PC-9 (cell line): ENCODE data around the gene IGSF8. TPM values are rescaled to one million over a fixed set of nuclear protein-coding genes. Genes with fewer than 3 reads are reported as not detected.

ENCODE experiments used
- BruUV-seq: library from RNA; stranded (reverse); fragments of 400-500 nt; replicated peaks from 2 replicates; lab custom pipeline; 2021; lab: Mats Ljungman, UMichigan
- CTCF ChIA-PET: fragments of 300-600 bp; sonication (Branson Sonifier 250); formaldehyde crosslinking; loops from one replicate; lab custom pipeline; 2022; ENCODE audit warnings: antibody characterized with exemption; lab: Charles Lee
- POLR2A ChIA-PET: fragments of 300-600 bp; sonication (Branson Sonifier 250); formaldehyde crosslinking; loops from one replicate; lab custom pipeline; 2022; ENCODE audit warnings: antibody characterized with exemption; ENCODE audit not compliant: unreplicated experiment; lab: Charles Lee
- DNase-seq, 2 experiments: peaks; one replicate each; pipeline versions ENCODE4 v3.0.0 to v3.0.0-alpha.2; 2015 to 2022; ENCODE audit warnings: mixed read lengths in 1 of 2
- H2AFZ ChIP-seq: fragments of 200-600 bp; sonication (generic); 2 replicates; pipeline ENCODE4 v1.8.1; 2017; ENCODE audit warnings: antibody characterized with exemption
- H3F3A ChIP-seq: fragments of 200-600 bp; sonication (generic); 2 replicates; pipeline ENCODE4 v1.8.1; 2017; ENCODE audit warnings: antibody characterized with exemption, mild to moderate bottlenecking, low read depth; ENCODE audit not compliant: insufficient read depth
- H3K27ac ChIP-seq: fragments of 200-600 bp; sonication (generic); 2 replicates; pipeline ENCODE4 v1.6.1; 2016; ENCODE audit warnings: mixed run types
- H3K27me3 ChIP-seq: fragments of 200-600 bp; sonication (generic); 2 replicates; pipeline ENCODE4 v1.6.1; 2016; ENCODE audit warnings: low read depth, mixed run types; ENCODE audit not compliant: insufficient read depth
- H3K36me3 ChIP-seq: fragments of 200-600 bp; sonication (generic); 2 replicates; pipeline ENCODE4 v1.6.1; 2016; ENCODE audit warnings: low read depth, mixed run types
- H3K4me1 ChIP-seq: fragments of 200-600 bp; sonication (generic); replicated peaks from 2 replicates; pipeline ENCODE4 v1.6.1; 2016; ENCODE audit warnings: mixed run types; ENCODE audit not compliant: insufficient read depth
- H3K4me2 ChIP-seq: fragments of 200-600 bp; sonication (generic); 2 replicates; pipeline ENCODE4 v1.6.1; 2017; ENCODE audit warnings: mixed run types
- H3K4me3 ChIP-seq: fragments of 200-600 bp; sonication (generic); 2 replicates; pipeline ENCODE4 v1.6.1; 2016; ENCODE audit warnings: mixed run types
- H3K79me2 ChIP-seq: fragments of 200-600 bp; sonication (generic); 2 replicates; pipeline ENCODE4 v1.6.1; 2017; ENCODE audit warnings: low read depth, mixed run types
- H3K9me2 ChIP-seq: fragments of 200-600 bp; sonication (generic); 2 replicates; pipeline ENCODE4 v1.8.1; 2017; ENCODE audit warnings: mild to moderate bottlenecking; ENCODE audit not compliant: insufficient read depth
- H3K9me3 ChIP-seq: fragments of 200-600 bp; sonication (generic); 2 replicates; pipeline ENCODE4 v1.8.1; 2016; ENCODE audit warnings: low read depth; ENCODE audit not compliant: insufficient read depth
- H4K20me1 ChIP-seq: fragments of 200-600 bp; sonication (generic); 2 replicates; pipeline ENCODE4 v1.8.1; 2017; ENCODE audit not compliant: insufficient read depth
- EZH2 ChIP-seq: fragments of 200-600 bp; sonication (generic); IDR thresholded peaks from 2 replicates; pipeline ENCODE4 v1.8.0; 2017; ENCODE audit warnings: antibody characterized with exemption, low read depth
- intact Hi-C: fragments of 100-400 bp; cut with micrococcal nuclease; formaldehyde crosslinking; loops from one replicate; pipeline ENCODE4 v1.10.0; 2022; ENCODE audit not compliant: unreplicated experiment
- total RNA-seq: library from RNA; stranded (reverse); gene quantifications from 2 replicates; pipeline ENCODE4 v1.2.3, GENCODE V29; 2021
- TF ChIP-seq, protein P1 (sequence below): fragments of 200-600 bp; sonication (generic); conservative IDR thresholded peaks from 2 replicates; pipeline ENCODE4 v1.6.1; 2017; ENCODE audit warnings: mixed run types, antibody characterized with exemption, mild to moderate bottlenecking, moderate library complexity

The IGSF8 gene
- total RNA-seq, 1 experiment from 2014 or later = 27.4 TPM

DNA sequence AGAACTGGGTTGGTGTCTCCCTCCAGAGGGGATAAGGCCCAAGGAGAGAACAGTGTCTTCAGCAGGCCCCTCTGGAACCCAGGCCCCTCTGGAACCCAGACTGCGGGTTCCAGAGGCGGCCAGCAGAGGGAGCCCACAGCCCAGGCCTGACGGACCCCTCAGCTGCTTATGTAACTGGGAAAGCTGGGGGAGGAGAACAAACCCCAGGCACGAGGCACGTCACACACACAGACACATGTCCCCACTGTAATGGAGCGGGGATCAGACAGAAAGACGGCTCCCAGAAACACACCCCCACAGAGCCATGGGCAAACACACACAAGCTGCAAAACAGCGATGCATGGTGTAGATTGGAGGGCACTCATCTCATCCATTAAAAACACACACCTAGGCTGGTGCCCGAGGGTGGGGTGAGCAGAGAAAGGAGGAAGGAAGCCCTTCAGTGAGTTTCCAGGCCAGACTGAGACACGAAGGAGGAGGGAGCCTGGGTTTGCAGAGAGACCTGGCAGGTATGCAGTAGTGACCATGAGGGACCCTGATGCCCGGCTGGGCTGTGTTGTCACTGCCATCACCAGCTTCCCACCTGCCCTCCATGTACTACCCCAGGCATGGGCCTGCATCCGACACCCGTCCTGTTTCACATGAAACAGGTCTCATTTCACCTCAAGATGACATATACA lies 2.8 kb upstream of the IGSF8 start:
- BruUV-seq = no TSS peak
- intact Hi-C loops = loop anchor here (1.0 kb wide), 8 partner anchors 23 to 315 kb away; no protein-coding TSS in a partner anchor
- H3K9me3 ChIP-seq = no peaks in the 10 kb centered on the region

DNA sequence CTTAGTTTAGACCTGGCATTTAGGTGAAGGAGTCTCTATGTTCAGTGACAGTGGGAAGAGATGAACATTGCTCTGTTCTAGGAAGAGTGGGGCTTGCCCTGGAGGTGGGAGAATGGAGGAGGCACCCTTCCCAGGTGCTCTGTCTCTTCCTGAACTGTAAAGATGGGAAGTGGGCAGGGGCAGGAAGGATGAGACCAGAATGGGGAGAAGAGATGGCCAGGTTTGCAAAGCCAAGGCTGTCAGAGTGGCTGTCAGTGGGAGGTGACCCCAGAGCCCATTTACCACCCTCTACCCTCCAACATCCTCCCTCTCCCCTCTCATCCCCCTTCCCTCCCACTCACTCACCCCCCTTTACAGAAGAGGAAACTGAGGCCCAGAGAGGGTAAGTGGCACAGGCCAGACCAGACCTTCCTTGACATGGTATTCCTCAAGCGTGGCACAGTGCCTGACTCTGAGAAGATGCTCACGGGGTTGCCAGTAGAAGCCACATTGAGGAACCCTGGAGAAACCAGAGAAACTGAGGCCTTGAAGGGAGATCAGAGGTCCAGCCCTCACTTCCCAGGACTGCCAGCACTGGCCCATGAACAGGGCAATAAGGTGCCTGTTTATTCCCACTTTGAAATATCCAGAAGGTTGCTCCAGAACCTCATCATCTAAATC lies 1.4 kb upstream of the IGSF8 start:
- H3K9me2 ChIP-seq = no peaks in the 10 kb centered on the region
- no TSS peak for BruUV-seq
- DNase-seq = no peak
- intact Hi-C loops = loop anchor here (10.0 kb wide), 1 partner anchor 195 kb away; the partner anchor contains the start of gene CFAP45
- TF ChIP-seq, protein P1, sequence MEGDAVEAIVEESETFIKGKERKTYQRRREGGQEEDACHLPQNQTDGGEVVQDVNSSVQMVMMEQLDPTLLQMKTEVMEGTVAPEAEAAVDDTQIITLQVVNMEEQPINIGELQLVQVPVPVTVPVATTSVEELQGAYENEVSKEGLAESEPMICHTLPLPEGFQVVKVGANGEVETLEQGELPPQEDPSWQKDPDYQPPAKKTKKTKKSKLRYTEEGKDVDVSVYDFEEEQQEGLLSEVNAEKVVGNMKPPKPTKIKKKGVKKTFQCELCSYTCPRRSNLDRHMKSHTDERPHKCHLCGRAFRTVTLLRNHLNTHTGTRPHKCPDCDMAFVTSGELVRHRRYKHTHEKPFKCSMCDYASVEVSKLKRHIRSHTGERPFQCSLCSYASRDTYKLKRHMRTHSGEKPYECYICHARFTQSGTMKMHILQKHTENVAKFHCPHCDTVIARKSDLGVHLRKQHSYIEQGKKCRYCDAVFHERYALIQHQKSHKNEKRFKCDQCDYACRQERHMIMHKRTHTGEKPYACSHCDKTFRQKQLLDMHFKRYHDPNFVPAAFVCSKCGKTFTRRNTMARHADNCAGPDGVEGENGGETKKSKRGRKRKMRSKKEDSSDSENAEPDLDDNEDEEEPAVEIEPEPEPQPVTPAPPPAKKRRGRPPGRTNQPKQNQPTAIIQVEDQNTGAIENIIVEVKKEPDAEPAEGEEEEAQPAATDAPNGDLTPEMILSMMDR = no peak
- no peak for TF ChIP-seq EZH2
- no peaks in the 10 kb centered on the region; the same call in 1 of the 2 replicates for H3K79me2 ChIP-seq
- no peak overlapping the region for H3K27ac ChIP-seq
- peaks cover 34% of the 10 kb centered on the region for H3K4me1 ChIP-seq
- no peaks in the 10 kb centered on the region for H4K20me1 ChIP-seq
- no peaks in the 10 kb centered on the region for H3K27me3 ChIP-seq
- no peaks in the 10 kb centered on the region for H3K36me3 ChIP-seq
- no peaks in the 10 kb centered on the region for H3K9me3 ChIP-seq
- peak overlapping the region; percentile 76; the same call in 1 of the 2 replicates for H2AFZ ChIP-seq
- CTCF ChIA-PET = interaction anchor here (1.2 kb wide), 1 partner anchor 120 kb away, joined by 8 read pairs; no protein-coding TSS in a partner anchor
- POLR2A ChIA-PET = interaction anchor here (0.7 kb wide), 1 partner anchor 63 kb away, joined by 3 read pairs; no protein-coding TSS in a partner anchor
- peaks cover 13% of the 10 kb centered on the region; the same call in 1 of the 2 replicates for H3F3A ChIP-seq
- H3K4me2 ChIP-seq = peak overlapping the region; percentile 87; the same call in 1 of the 2 replicates
- H3K4me3 ChIP-seq = no peak overlapping the region

More for the DNA sequence above, 2.8 kb upstream of the IGSF8 start:
- peak; percentile 53 to 70 for DNase-seq
- Histone ChIP-seq H3K36me3 (no peaks in the 10 kb centered on the region), H3K4me1 (peaks cover 29% of the 10 kb centered on the region), H4K20me1 (no peaks in the 10 kb centered on the region), H3K27ac (no peak overlapping the region), H3K9me2 (no peaks in the 10 kb centered on the region), H2AFZ (0 out of 2 replicates have a peak overlapping the region, but pooled peaks have one; percentile 56), H3K79me2 (no peaks in the 10 kb centered on the region; the same call in 1 of the 2 replicates), H3K4me2 (peak overlapping the region; percentile 65), H3K27me3 (no peaks in the 10 kb centered on the region), H3K4me3 (peak overlapping the region; percentile 21; the same call in 1 of the 2 replicates), H3F3A (peaks cover 13% of the 10 kb centered on the region; the same call in 1 of the 2 replicates)
- TF ChIP-seq EZH2 = no peak
- TF ChIP-seq, protein P1 = peak; percentile 98
- ChIA-PET CTCF (interaction anchor here (0.6 to 2.2 kb wide), 8 partner anchors 21 to 190 kb away, joined by 3 to 25 read pairs (median 5); no protein-coding TSS in a partner anchor), POLR2A (no interaction called here)
